Adrenal gland (tissue), 12 donors: ENCODE measurements around the gene SEMA4C. TPM values are rescaled to one million over a fixed set of nuclear protein-coding genes. Genes with fewer than 3 reads are reported as not detected.

ENCODE experiments used
- DNase-seq, 7 donors: peaks; one replicate each; pipeline ENCODE4 v3.0.0-alpha.2; 2019 to 2020
- H3K27ac ChIP-seq, 5 donors: fragments of 200-600 bp; sonication (generic) in 4 of 5; 1 replicate in 3 of 5; 2 replicates in 2 of 5; pipeline versions ENCODE4 v1.5.1 to v1.8.0; 2016 to 2020; ENCODE audit warnings: mild to moderate bottlenecking in 1 of 5
- H3K27me3 ChIP-seq: fragments of 200-600 bp; 2 replicates; pipeline ENCODE4 v1.8.0; 2021
- H3K36me3 ChIP-seq, 2 donors: fragments of 200-600 bp; replicated peaks in 1 of 2; 1 replicate in 1 of 2; 2 replicates in 1 of 2; pipeline versions ENCODE4 v1.5.1 to v1.8.0; 2018 to 2022
- H3K4me1 ChIP-seq, 2 donors: fragments of 200-600 bp; replicated peaks in 1 of 2; 1 replicate in 1 of 2; 2 replicates in 1 of 2; pipeline versions ENCODE4 v1.5.1 to v1.8.0; 2018 to 2021
- H3K4me3 ChIP-seq, 4 donors: fragments of 200-600 bp; sonication (generic) in 3 of 4; one replicate each; pipeline ENCODE4 v1.5.1; 2016 to 2018
- H3K9me3 ChIP-seq, 3 donors: fragments of 200-600 bp; sonication (generic) in 1 of 3; replicated peaks in 1 of 3; 1 replicate in 2 of 3; 2 replicates in 1 of 3; pipeline versions ENCODE4 v1.5.1 to v1.8.0; 2016 to 2021
- CTCF ChIP-seq, 6 experiments: fragments of 450-650 bp in 4 of 6; fragments of 200-600 bp in 2 of 6; sonication (generic) in 1 of 6; IDR thresholded peaks; 1 replicate in 5 of 6; 2 replicates in 1 of 6; pipeline versions ENCODE4 v1.5.1 to v1.8.0; 2016 to 2021; ENCODE audit warnings: antibody characterized with exemption in 6 of 6, mild to moderate bottlenecking in 2 of 6, moderate library complexity in 1 of 6
- POLR2A ChIP-seq, 2 donors: fragments of 450-650 bp; IDR thresholded peaks; one replicate each; pipeline ENCODE4 v1.6.1; 2017; ENCODE audit warnings: antibody characterized with exemption in 2 of 2, mild to moderate bottlenecking in 2 of 2, moderate library complexity in 1 of 2
- WGBS, 4 donors: extraction: QIAGEN DNeasy Blood & Tissue Kit in 2 of 4; methylation state at CpG; one replicate each; pipeline versions ENCODE4 v1.1.5 to v1.1.7; 2013 to 2017; 5-methylcytosine and 5-hydroxymethylcytosine counted together
- intact Hi-C, 2 donors: fragments of 100-400 bp; cut with DNase I; formaldehyde crosslinking; loops; one replicate each; pipeline versions ENCODE4 v1.14.1 to v1.15.0; 2022 to 2023
- polyA plus RNA-seq, 3 donors: library from polyadenylated mRNA; stranded (reverse); fragments of 200-250 nt in 2 of 3; fragments of 350-450 nt in 1 of 3; fragmentation: Illumina TruSeq in 1 of 3; extraction: RNeasy Lipid Tissue Mini Kit (QIAGEN cat#74804) in 1 of 3; gene quantifications; one replicate each; pipeline ENCODE4 v1.2.3, GENCODE V29; 2013 to 2014
- total RNA-seq, 9 donors: library from RNA; depleted of rRNA in 4 of 9; stranded (reverse); fragments of >200 nt in 4 of 9; fragments of 120-200 nt in 1 of 9; fragmentation: NEBNext Ultra II Directional in 1 of 9; extraction: Animal tissue kit (Norgen Biotek cat#: 25700) in 1 of 9; gene quantifications; one replicate each; pipeline versions ENCODE4 v1.1.0 to v1.2.4, GENCODE V29; 2013 to 2023
- donor health status: healthy with polysubstance abuse.
- donor health status: Bipolar disorder and iron deficiency.
- donor health status: DM: yes; HTN: yes; CAD: no.
- donor health status: DM: no; HTN: no; CAD: no.
- donor health status: DM: no; HTN: no; CAD: no.
- donor health status: DM: yes; HTN: yes; CAD: no.

SEMA4C gene
- total and polyA plus RNA-seq, 12 donors = 4.4 to 31.6 (median 23.2) TPM

- H3K27me3 ChIP-seq = no peaks in the 10 kb centered on the region
- no peaks in the 10 kb centered on the region for H3K9me3 ChIP-seq
- DNase-seq = no peak
- TF ChIP-seq CTCF (IDR thresholded peaks at IDR 0.05) (no peak), POLR2A (IDR thresholded peaks at IDR 0.05) (no peak)
- 95 to 98% (median 97%) methylated on average over 13 of the region's 13 CpGs for WGBS, 4 donors
- no peak overlapping the region for H3K27ac ChIP-seq
- H3K36me3 ChIP-seq = peaks cover 0 to 72% of the 10 kb centered on the region in 2 donors
- H3K4me3 ChIP-seq = no peak overlapping the region
- intact Hi-C loops = no loop called here
- peaks cover 20 to 26% of the 10 kb centered on the region in 2 donors for H3K4me1 ChIP-seq
These were observed 41.0 kb downstream of the SEMA4C start for GRCh38 chr2:96828874-96829273.

- WGBS, 4 donors = 93 to 97% (median 94%) methylated on average over 14 of the region's 14 CpGs
- H3K4me3 ChIP-seq = no peak overlapping the region
- no peak overlapping the region for H3K27ac ChIP-seq
- no peaks in the 10 kb centered on the region for H3K27me3 ChIP-seq
- H3K9me3 ChIP-seq = no peaks in the 10 kb centered on the region
- peaks cover 0 to 74% of the 10 kb centered on the region in 2 donors for H3K36me3 ChIP-seq
- intact Hi-C loops = no loop called here
- peaks cover 16 to 22% of the 10 kb centered on the region in 2 donors for H3K4me1 ChIP-seq
- TF ChIP-seq POLR2A (IDR thresholded peaks at IDR 0.05) (no peak), CTCF (IDR thresholded peaks at IDR 0.05) (no peak)
- no peak for DNase-seq
These were observed 41.4 kb downstream of the SEMA4C start for GRCh38 chr2:96828436-96828835.

- 85 to 94% (median 92%) methylated on average over 5 to 22 of the region's 22 CpGs for WGBS, 4 donors
- Histone ChIP-seq H3K27ac (no peak overlapping the region), H3K4me3 (no peak overlapping the region), H3K36me3 (peaks cover 0 to 74% of the 10 kb centered on the region in 2 donors), H3K27me3 (no peaks in the 10 kb centered on the region), H3K9me3 (no peaks in the 10 kb centered on the region), H3K4me1 (peaks cover 0 to 5% of the 10 kb centered on the region in 2 donors)
- TF ChIP-seq POLR2A (IDR thresholded peaks at IDR 0.05) (no peak), CTCF (IDR thresholded peaks at IDR 0.05) (no peak)
- no peak for DNase-seq
- intact Hi-C loops = no loop called here
These were observed 43.2 kb downstream of the SEMA4C start for GRCh38 chr2:96826546-96827278.

GRCh38 chr2:96825057-96825456 lies 44.8 kb downstream of the SEMA4C start:
- Histone ChIP-seq H3K9me3 (no peaks in the 10 kb centered on the region), H3K36me3 (peaks cover 0 to 60% of the 10 kb centered on the region in 2 donors), H3K27ac (no peak overlapping the region), H3K4me3 (no peak overlapping the region), H3K27me3 (no peaks in the 10 kb centered on the region), H3K4me1 (peaks cover 0 to 12% of the 10 kb centered on the region in 2 donors)
- WGBS, 4 donors = 92 to 94% (median 93%) methylated on average over 2 to 14 of the region's 14 CpGs
- no peak for DNase-seq
- intact Hi-C loops = no loop called here
- TF ChIP-seq POLR2A (IDR thresholded peaks at IDR 0.05) (no peak), CTCF (IDR thresholded peaks at IDR 0.05) (no peak)
